Left ventricle myocardium inferior (tissue), 1 donor: Measurements from ENCODE around the gene CWF19L2. TPM values are rescaled to one million over a fixed set of nuclear protein-coding genes. Genes with fewer than 3 reads are reported as not detected.

Experiments used
- DNase-seq: peaks from one replicate; pipeline ENCODE4 v3.0.0-alpha.2; 2020
- H3K27ac ChIP-seq: fragments of 200-600 bp; replicated peaks from 2 replicates; pipeline ENCODE4 v1.8.0; 2021
- H3K27me3 ChIP-seq: fragments of 200-600 bp; 2 replicates; pipeline ENCODE4 v1.8.0; 2021; ENCODE audit warnings: low read depth
- H3K36me3 ChIP-seq: fragments of 200-600 bp; 2 replicates; pipeline ENCODE4 v1.8.0; 2021
- H3K4me1 ChIP-seq: fragments of 200-600 bp; 2 replicates; pipeline ENCODE4 v1.8.0; 2021
- H3K4me3 ChIP-seq: fragments of 200-600 bp; 2 replicates; pipeline ENCODE4 v1.8.0; 2021; ENCODE audit warnings: mild to moderate bottlenecking, moderate library complexity
- H3K9me3 ChIP-seq: fragments of 200-600 bp; replicated peaks from 2 replicates; pipeline ENCODE4 v1.8.0; 2021
- CTCF ChIP-seq: fragments of 200-600 bp; IDR thresholded peaks from 2 replicates; pipeline ENCODE4 v1.8.0; 2021; ENCODE audit warnings: antibody characterized with exemption, mild to moderate bottlenecking, borderline replicate concordance
- intact Hi-C: fragments of 100-400 bp; cut with micrococcal nuclease; formaldehyde crosslinking; loops from one replicate; pipeline ENCODE4 v1.11.0; 2022
- total RNA-seq: library from RNA; stranded (reverse); fragmentation: NEBNext Ultra II Directional; extraction: Animal tissue kit (Norgen Biotek cat#: 25700); gene quantifications from one replicate; pipeline ENCODE4 v1.2.1, GENCODE V29; 2021
- donor health status: DM: no; HTN: yes; CAD: no; lungs with severe emphysema.

The CWF19L2 gene
- total RNA-seq, 1 donor from 2014 or later, result 9.4 TPM

GRCh38 chr11:107494055-107494454 lies 36.4 kb upstream of the CWF19L2 start:
- H3K4me1 ChIP-seq, result peaks cover 9% of the 10 kb centered on the region
- no peak for DNase-seq
- intact Hi-C loops, result no loop called here

GRCh38 chr11:107493117-107493516 lies 35.5 kb upstream of the CWF19L2 start:
- no peak overlapping the region for H3K4me3 ChIP-seq
- H3K36me3 ChIP-seq, result no peaks in the 10 kb centered on the region
- no peak overlapping the region for H3K27ac ChIP-seq
- TF ChIP-seq CTCF, result no peak
- intact Hi-C loops, result no loop called here
- no peak for DNase-seq
- peaks cover 9% of the 10 kb centered on the region for H3K4me1 ChIP-seq
- no peaks in the 10 kb centered on the region for H3K27me3 ChIP-seq
- H3K9me3 ChIP-seq, result peaks cover 5% of the 10 kb centered on the region

More at GRCh38 chr11:107494055-107494454, 36.4 kb upstream of the CWF19L2 start:
- Histone ChIP-seq H3K27me3 (no peaks in the 10 kb centered on the region), H3K4me3 (no peak overlapping the region), H3K27ac (no peak overlapping the region), H3K9me3 (no peaks in the 10 kb centered on the region), H3K36me3 (no peaks in the 10 kb centered on the region)
- TF ChIP-seq CTCF, result no peak

DNA sequence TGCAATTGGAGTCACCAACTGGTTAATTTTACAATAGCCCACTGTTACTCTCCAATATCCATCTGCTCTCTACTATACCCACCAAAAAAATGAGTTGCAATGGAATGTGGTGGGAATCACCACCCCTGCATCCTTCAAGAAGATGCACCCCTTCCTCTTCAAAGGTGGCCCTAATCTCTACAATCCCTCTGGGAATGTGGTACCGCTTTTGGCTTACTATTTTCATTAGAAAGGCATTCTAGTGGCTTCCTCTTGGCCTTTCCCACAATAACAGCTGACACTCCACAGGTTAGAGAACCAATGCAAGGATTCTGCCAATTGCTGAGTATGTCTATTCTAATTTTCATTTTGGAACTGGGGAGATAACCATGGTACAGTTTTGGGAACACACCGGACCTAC lies 33.2 kb upstream of the CWF19L2 start:
- H3K27ac ChIP-seq, result no peak overlapping the region
- no peaks in the 10 kb centered on the region for H3K36me3 ChIP-seq
- H3K27me3 ChIP-seq, result no peaks in the 10 kb centered on the region
- intact Hi-C loops, result no loop called here
- H3K9me3 ChIP-seq, result peaks cover 5% of the 10 kb centered on the region
- peaks cover 3% of the 10 kb centered on the region for H3K4me1 ChIP-seq
- DNase-seq, result no peak
- TF ChIP-seq CTCF, result no peak
- H3K4me3 ChIP-seq, result no peak overlapping the region

DNA sequence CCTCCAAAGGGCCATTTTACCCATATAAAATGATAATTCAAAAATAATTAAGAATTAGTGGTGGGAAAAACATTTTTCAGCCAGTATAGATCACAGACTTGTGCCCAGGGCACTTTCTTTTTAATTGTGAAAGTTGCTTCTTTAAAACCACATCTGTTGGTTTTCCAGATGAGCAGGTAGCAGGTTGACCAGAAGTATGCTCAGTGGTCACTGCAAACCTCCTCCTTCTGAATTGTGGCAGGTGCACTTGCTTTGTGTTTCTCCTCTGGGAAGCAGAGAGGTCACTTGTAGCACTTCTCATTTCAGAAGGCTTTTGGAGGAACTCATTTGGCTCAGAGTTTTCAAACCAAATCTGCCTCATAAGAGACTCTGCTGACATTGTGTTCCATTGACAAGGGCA lies 24.6 kb upstream of the CWF19L2 start:
- no peaks in the 10 kb centered on the region for H3K36me3 ChIP-seq
- TF ChIP-seq CTCF, result no peak
- no peaks in the 10 kb centered on the region for H3K9me3 ChIP-seq
- peaks cover 26% of the 10 kb centered on the region for H3K27me3 ChIP-seq
- intact Hi-C loops, result no loop called here
- H3K4me1 ChIP-seq, result no peaks in the 10 kb centered on the region
- DNase-seq, result no peak
- no peak overlapping the region for H3K4me3 ChIP-seq
- no peak overlapping the region for H3K27ac ChIP-seq

DNA sequence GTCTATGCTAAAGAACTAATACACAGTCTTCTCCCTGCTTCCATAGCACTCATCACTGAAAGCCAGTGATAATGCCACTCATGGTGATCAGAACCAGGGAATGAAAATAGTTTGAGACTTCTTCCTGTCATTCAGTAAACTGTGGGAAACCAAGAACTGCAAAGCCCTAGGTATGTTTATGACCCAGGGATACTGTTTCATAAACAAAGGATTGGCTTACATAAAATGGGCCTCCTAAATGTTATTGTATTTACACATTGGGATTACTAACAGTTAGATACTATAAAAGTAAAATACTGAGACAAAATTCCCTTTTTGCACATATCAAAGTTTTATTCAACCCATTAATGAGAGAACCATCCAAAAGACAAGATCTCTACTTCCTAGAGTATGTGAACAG lies 21.3 kb upstream of the CWF19L2 start:
- Histone ChIP-seq H3K4me3 (no peak overlapping the region), H3K36me3 (no peaks in the 10 kb centered on the region), H3K9me3 (no peaks in the 10 kb centered on the region), H3K4me1 (no peaks in the 10 kb centered on the region), H3K27ac (no peak overlapping the region), H3K27me3 (peaks cover 54% of the 10 kb centered on the region)
- no peak for DNase-seq
- TF ChIP-seq CTCF, result no peak
- intact Hi-C loops, result no loop called here

GRCh38 chr11:107477820-107478219 lies 20.2 kb upstream of the CWF19L2 start:
- H3K4me1 ChIP-seq, result no peaks in the 10 kb centered on the region
- intact Hi-C loops, result no loop called here
- DNase-seq, result no peak
- no peak overlapping the region for H3K4me3 ChIP-seq
- H3K27me3 ChIP-seq, result peaks cover 65% of the 10 kb centered on the region
- H3K27ac ChIP-seq, result no peak overlapping the region
- H3K9me3 ChIP-seq, result no peaks in the 10 kb centered on the region
- H3K36me3 ChIP-seq, result no peaks in the 10 kb centered on the region
- no peak for TF ChIP-seq CTCF
